HTR-8/SVneo (cell line): ENCODE data around the gene ATP11A.

Source experiments
- DNase-seq: peaks from one replicate; pipeline ENCODE4 v3.0.0; 2011; ENCODE audit warnings: low spot score, mixed read lengths; ENCODE audit not compliant: insufficient read length
- FAIRE-seq: peaks from 2 replicates; lab custom pipeline; 2011; peaks lifted over from hg19 to GRCh38; lab: Jason Lieb, UNC

Gene ATP11A

GRCh38 chr13:112928972-112929782, 239.3 kb downstream of the ATP11A start:
- DNase-seq (no peak), FAIRE-seq (no peak)

DNA sequence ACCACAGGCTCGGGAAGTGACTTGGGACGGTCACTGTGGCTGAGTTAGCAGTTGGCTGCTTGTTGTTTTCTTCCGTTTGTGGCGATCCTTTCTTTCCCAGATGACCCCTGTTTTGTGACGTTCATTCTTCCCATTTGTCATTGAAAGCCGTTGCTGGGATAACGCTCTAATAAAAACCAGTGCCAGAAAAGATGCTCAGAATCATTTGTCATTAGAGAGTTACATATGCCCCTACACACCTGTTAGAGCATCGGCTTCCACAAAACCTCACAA, 239.9 kb downstream of the ATP11A start:
- DNase-seq, result no peak
- no peak for FAIRE-seq

GRCh38 chr13:112930192-112930591, 240.4 kb downstream of the ATP11A start:
- no peak for DNase-seq
- FAIRE-seq, result no peak

GRCh38 chr13:112931028-112931934, 241.4 kb downstream of the ATP11A start:
- FAIRE-seq (no peak), DNase-seq (peak; percentile 76)

DNA sequence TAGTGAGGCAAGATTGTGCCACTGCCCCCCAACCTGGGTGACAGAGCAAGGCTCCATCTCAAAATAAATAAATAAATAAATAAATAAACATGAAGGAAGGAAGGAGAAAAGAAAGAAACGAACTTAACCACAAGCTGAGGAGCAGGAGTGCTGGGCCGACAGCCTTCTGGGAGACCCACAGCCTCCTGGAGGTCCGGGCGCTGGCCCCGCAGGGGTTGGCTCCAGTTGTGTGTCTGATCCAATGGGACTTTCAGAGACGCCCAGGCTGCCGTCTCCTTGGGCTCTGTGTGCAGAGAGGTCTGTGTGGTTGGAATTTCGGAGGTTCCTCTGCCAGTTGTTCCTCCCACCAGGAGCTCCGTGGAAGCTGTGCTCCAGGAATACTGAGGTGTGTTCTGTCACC, 243.1 kb downstream of the ATP11A start:
- FAIRE-seq (no peak), DNase-seq (no peak)

- no peak for FAIRE-seq
- no peak for DNase-seq
Observed at GRCh38 chr13:112933649-112934048, 243.8 kb downstream of the ATP11A start.

DNA sequence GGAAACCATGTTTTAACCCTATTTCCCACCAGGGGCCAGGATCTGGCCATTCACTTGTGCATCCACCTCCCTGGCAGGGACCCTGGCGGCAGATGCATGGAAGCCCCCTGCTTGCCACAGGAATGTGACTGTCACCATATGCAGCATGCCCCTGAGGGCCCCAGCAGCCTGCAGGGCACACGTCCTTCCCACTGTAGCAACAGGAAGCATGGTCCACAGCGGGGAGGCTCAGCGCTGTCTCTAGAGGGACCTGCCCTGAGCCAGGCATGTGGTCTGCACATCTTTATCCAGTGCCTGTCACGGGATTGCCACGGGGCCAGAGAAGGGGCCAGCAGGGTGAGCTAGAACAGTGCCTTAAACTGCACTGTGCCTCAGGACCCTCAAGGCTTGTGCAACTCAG, 244.2 kb downstream of the ATP11A start:
- no peak for FAIRE-seq
- no peak for DNase-seq
